Liver (tissue), 9 donors: ENCODE data around the gene GALNT1. TPM values are rescaled to one million over a fixed set of nuclear protein-coding genes. Genes with fewer than 3 reads are reported as not detected.

Experiments
- DNase-seq: peaks from one replicate; pipeline ENCODE4 v3.0.0-alpha.2; 2017; ENCODE audit warnings: low spot score
- H3K27ac ChIP-seq, 2 donors: one replicate each; pipeline ENCODE4 v1.7.0; 2013; ENCODE audit warnings: inconsistent platforms in 2 of 2, low read length in 2 of 2, control low read depth in 1 of 2, low read depth in 1 of 2, mild to moderate bottlenecking in 1 of 2
- H3K27me3 ChIP-seq, 4 donors: one replicate each; pipeline versions ENCODE4 v1.6.1 to v1.7.0; 2013; ENCODE audit warnings: low read length in 3 of 4, inconsistent platforms in 1 of 4, mild to moderate bottlenecking in 1 of 4, moderate library complexity in 1 of 4; ENCODE audit not compliant: control insufficient read depth in 4 of 4, insufficient read depth in 4 of 4
- H3K36me3 ChIP-seq, 4 donors: one replicate each; pipeline versions ENCODE4 v1.6.1 to v1.7.0; 2013; ENCODE audit warnings: low read length in 3 of 4, mild to moderate bottlenecking in 3 of 4, low read depth in 1 of 4, moderate library complexity in 1 of 4; ENCODE audit not compliant: control insufficient read depth in 4 of 4, insufficient read depth in 3 of 4
- H3K4me1 ChIP-seq, 4 donors: one replicate each; pipeline versions ENCODE4 v1.6.1 to v1.7.0; 2013; ENCODE audit warnings: low read length in 3 of 4, mild to moderate bottlenecking in 3 of 4, moderate library complexity in 1 of 4; ENCODE audit not compliant: control insufficient read depth in 4 of 4, insufficient read depth in 4 of 4
- H3K4me3 ChIP-seq, 3 donors: one replicate each; pipeline versions ENCODE4 v1.6.1 to v1.7.0; 2013; ENCODE audit warnings: low read length in 3 of 3, control low read depth in 1 of 3, low read depth in 1 of 3, mild to moderate bottlenecking in 1 of 3
- H3K9ac ChIP-seq, 2 donors: one replicate each; pipeline ENCODE4 v1.7.0; 2013; ENCODE audit warnings: low read length in 2 of 2, mild to moderate bottlenecking in 2 of 2, moderate library complexity in 2 of 2, control low read depth in 1 of 2, low read depth in 1 of 2
- H3K9me3 ChIP-seq, 4 donors: one replicate each; pipeline versions ENCODE4 v1.6.1 to v1.7.0; 2013; ENCODE audit warnings: low read length in 3 of 4; ENCODE audit not compliant: control insufficient read depth in 4 of 4
- ATF3 ChIP-seq: IDR thresholded peaks from 2 replicates; pipeline ENCODE4 v1.6.1; 2016; ENCODE audit warnings: antibody characterized with exemption
- EGR1 ChIP-seq, 2 donors: IDR thresholded peaks; 2 replicates each; pipeline ENCODE4 v1.6.1; 2016 to 2018; ENCODE audit warnings: antibody characterized with exemption in 2 of 2, low read depth in 2 of 2
- FOXA1 ChIP-seq: IDR thresholded peaks from 2 replicates; pipeline ENCODE4 v1.6.1; 2016; ENCODE audit warnings: antibody characterized with exemption
- FOXA2 ChIP-seq: IDR thresholded peaks from 2 replicates; pipeline ENCODE4 v1.6.1; 2016; ENCODE audit warnings: antibody characterized with exemption
- GABPA ChIP-seq, 2 donors: IDR thresholded peaks in 1 of 2; conservative IDR thresholded peaks in 1 of 2; 2 replicates each; pipeline ENCODE4 v1.6.1; 2016; ENCODE audit warnings: antibody characterized with exemption in 2 of 2, mild to moderate bottlenecking in 1 of 2, moderate library complexity in 1 of 2
- HNF4A ChIP-seq, 2 donors: conservative IDR thresholded peaks; 2 replicates each; pipeline ENCODE4 v1.6.1; 2016; ENCODE audit warnings: antibody characterized with exemption in 2 of 2, mild to moderate bottlenecking in 2 of 2
- HNF4G ChIP-seq: IDR thresholded peaks from 2 replicates; pipeline ENCODE4 v1.6.1; 2016; ENCODE audit warnings: antibody characterized with exemption
- JUND ChIP-seq, 2 donors: IDR thresholded peaks; 2 replicates each; pipeline ENCODE4 v1.6.1; 2016; ENCODE audit warnings: antibody characterized with exemption in 2 of 2
- NR2F2 ChIP-seq: IDR thresholded peaks from 2 replicates; pipeline ENCODE4 v1.6.1; 2016; ENCODE audit warnings: antibody characterized with exemption
- RAD21 ChIP-seq, 2 donors: IDR thresholded peaks; 2 replicates each; pipeline ENCODE4 v1.6.1; 2016; ENCODE audit warnings: antibody characterized with exemption in 2 of 2, mild to moderate bottlenecking in 2 of 2
- REST ChIP-seq: IDR thresholded peaks from 2 replicates; pipeline ENCODE4 v1.6.1; 2016; ENCODE audit warnings: antibody characterized with exemption, mild to moderate bottlenecking
- RXRA ChIP-seq, 2 donors: IDR thresholded peaks; 2 replicates each; pipeline ENCODE4 v1.6.1; 2017 to 2018; ENCODE audit warnings: antibody characterized with exemption in 2 of 2, mild to moderate bottlenecking in 1 of 2
- SP1 ChIP-seq: IDR thresholded peaks from 2 replicates; pipeline ENCODE4 v1.6.1; 2018; ENCODE audit warnings: antibody characterized with exemption, mild to moderate bottlenecking
- TAF1 ChIP-seq: conservative IDR thresholded peaks from 2 replicates; pipeline ENCODE4 v1.6.1; 2016; ENCODE audit warnings: antibody characterized with exemption, mild to moderate bottlenecking
- YY1 ChIP-seq: IDR thresholded peaks from 2 replicates; pipeline ENCODE4 v1.6.1; 2016; ENCODE audit warnings: antibody characterized with exemption, mild to moderate bottlenecking
- WGBS: extraction: QIAGEN DNeasy Blood & Tissue Kit; methylation state at CpG from one replicate; pipeline ENCODE4 v1.1.7; 2013; 5-methylcytosine and 5-hydroxymethylcytosine counted together
- polyA plus RNA-seq, 2 donors: library from polyadenylated mRNA; stranded (reverse) in 1 of 2; unstranded in 1 of 2; fragments of 200-250 nt in 1 of 2; fragments of >200 nt in 1 of 2; fragmentation: Nextera tagmentation in 1 of 2; extraction: Ambion mirVana in 1 of 2; gene quantifications; one replicate each; pipeline versions ENCODE4 v1.2.1 to v1.2.3, GENCODE V29; 2013 to 2015
- total RNA-seq, 2 donors: library from RNA; depleted of rRNA; stranded (reverse); fragments of >200 nt; gene quantifications; one replicate each; pipeline ENCODE4 v1.2.3, GENCODE V29; 2014
- donor health status: healthy.
- donor health status: healthy.
- donor health status: healthy.
- donor health status: healthy.
- donor health status: healthy.

Gene GALNT1
- total and polyA plus RNA-seq, 4 donors = 13.9 to 42.2 (median 26.5) TPM

- Histone ChIP-seq H3K36me3 (no peaks in the 10 kb centered on the region), H3K27me3 (no peaks in the 10 kb centered on the region), H3K27ac (no peak overlapping the region), H3K9ac (no peak overlapping the region), H3K4me3 (no peak overlapping the region), H3K4me1 (no peaks in the 10 kb centered on the region), H3K9me3 (peaks cover 0 to 4% (median 0%) of the 10 kb centered on the region in 4 donors)
- WGBS = 93% methylated on average over 4 of the region's 4 CpGs
- DNase-seq = no peak
- no peak for TF ChIP-seq REST
- no peak for TF ChIP-seq EGR1 (IDR thresholded peaks at IDR 0.05; ENCODE audit: low read depth in 2 of 2)
- no peak for TF ChIP-seq HNF4A (conservative IDR thresholded peaks at IDR 0.05)
These were observed 20.8 kb downstream of the GALNT1 start for GRCh38 chr18:35602193-35602820.

- H3K9me3 ChIP-seq = peaks cover 0 to 4% (median 0%) of the 10 kb centered on the region in 4 donors
- TF ChIP-seq RXRA (IDR thresholded peaks at IDR 0.05) (no peak), GABPA (IDR thresholded peaks at IDR 0.05 in 1 of 2, conservative IDR thresholded peaks at IDR 0.05 in 1 of 2) (no peak)
- H3K4me1 ChIP-seq = no peaks in the 10 kb centered on the region
- no peak for DNase-seq
- H3K4me3 ChIP-seq = no peak overlapping the region
- no peaks in the 10 kb centered on the region for H3K27me3 ChIP-seq
- no peaks in the 10 kb centered on the region for H3K36me3 ChIP-seq
- no peak overlapping the region for H3K27ac ChIP-seq
- no peak overlapping the region for H3K9ac ChIP-seq
These were observed 21.5 kb downstream of the GALNT1 start for GRCh38 chr18:35603008-35603407.

DNA sequence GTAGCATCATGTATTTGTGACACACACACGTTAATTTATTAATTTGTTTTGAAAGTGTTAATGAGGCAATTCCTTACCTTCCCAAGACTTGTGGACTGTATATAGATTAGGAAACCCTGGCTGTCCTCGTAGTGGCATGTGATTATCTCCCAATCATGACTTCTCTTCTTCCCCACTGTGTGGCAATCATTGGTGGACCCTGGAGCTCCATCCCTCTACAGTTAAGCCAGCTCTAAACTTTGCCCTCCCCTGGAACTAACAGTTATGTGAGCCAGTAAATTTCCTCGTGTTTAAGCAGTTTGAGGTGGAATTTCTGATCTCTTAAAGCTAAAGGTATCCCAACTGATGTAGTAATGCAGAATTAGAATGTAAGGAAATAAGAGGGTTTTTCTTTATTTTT, 22.0 kb downstream of the GALNT1 start:
- Histone ChIP-seq H3K4me3 (no peak overlapping the region), H3K9ac (no peak overlapping the region), H3K27me3 (no peaks in the 10 kb centered on the region), H3K9me3 (peaks cover 0 to 4% (median 0%) of the 10 kb centered on the region in 4 donors), H3K36me3 (no peaks in the 10 kb centered on the region), H3K4me1 (peaks cover 0 to 2% (median 0%) of the 10 kb centered on the region in 4 donors), H3K27ac (no peak overlapping the region)
- 62% methylated on average over 3 of the region's 3 CpGs for WGBS
- peak; percentile 18 to 53 for TF ChIP-seq HNF4A (conservative IDR thresholded peaks at IDR 0.05)
- TF ChIP-seq RAD21 (IDR thresholded peaks at IDR 0.05) = no peak
- no peak for DNase-seq

DNA sequence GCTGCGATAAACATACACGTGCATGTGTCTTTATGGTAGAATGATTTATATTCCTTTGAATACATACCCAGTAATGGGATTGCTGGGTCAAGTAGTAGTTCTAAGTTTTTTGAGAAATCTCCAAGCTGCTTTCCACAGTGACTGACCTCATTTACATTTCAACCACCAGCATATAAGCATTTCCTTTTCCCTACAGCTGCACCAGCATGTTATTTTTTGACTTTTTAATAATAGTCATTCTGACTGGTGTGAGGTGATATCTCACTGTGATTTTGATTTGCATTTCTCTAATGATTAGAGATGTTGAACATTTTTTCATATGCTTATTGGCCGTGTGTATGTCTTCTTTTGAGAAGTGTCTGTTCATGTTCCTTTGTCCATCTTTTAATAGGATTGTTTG, 22.8 kb downstream of the GALNT1 start:
- Histone ChIP-seq H3K9me3 (peaks cover 0 to 4% (median 0%) of the 10 kb centered on the region in 4 donors), H3K9ac (no peak overlapping the region), H3K4me3 (no peak overlapping the region), H3K4me1 (peaks cover 0 to 2% (median 0%) of the 10 kb centered on the region in 4 donors), H3K36me3 (no peaks in the 10 kb centered on the region), H3K27ac (no peak overlapping the region), H3K27me3 (no peaks in the 10 kb centered on the region)
- 97% methylated on average over 3 of the region's 3 CpGs for WGBS
- DNase-seq = no peak
- TF ChIP-seq REST (no peak), YY1 (no peak), HNF4G (no peak), FOXA2 (no peak), GABPA (IDR thresholded peaks at IDR 0.05 in 1 of 2, conservative IDR thresholded peaks at IDR 0.05 in 1 of 2) (no peak), TAF1 (no peak), FOXA1 (no peak), ATF3 (no peak), JUND (IDR thresholded peaks at IDR 0.05) (no peak), RAD21 (IDR thresholded peaks at IDR 0.05) (no peak), SP1 (no peak), EGR1 (IDR thresholded peaks at IDR 0.05; ENCODE audit: low read depth in 2 of 2) (no peak), NR2F2 (no peak)
